SK-N-SH treated with all-trans-retinoic acid at 6 μM for 48 hours (cell line): ENCODE results near the gene FXYD6.

Source experiments
- ATAC-seq: fragments of 200-7000 bp; cut with Tn5 transposase; 3 replicates; pipeline ENCODE4 v1.9.1; 2020; ENCODE audit warnings: mild to moderate bottlenecking, moderate library complexity
- ARNTL ChIP-seq: fragments of 450-650 bp; formaldehyde crosslinking; IDR thresholded peaks from 2 replicates; pipeline ENCODE4 v1.5.0; 2020; ENCODE audit warnings: low read depth, mild to moderate bottlenecking, moderate library complexity, borderline replicate concordance
- BACH2 ChIP-seq: fragments of 250-450 bp; sonication (Bioruptor Pico); IDR thresholded peaks from 2 replicates; pipeline ENCODE4 v1.9.0; 2021; ENCODE audit warnings: mild to moderate bottlenecking, borderline replicate concordance
- CSDC2 ChIP-seq: fragments of 250-450 bp; sonication (Bioruptor Pico); IDR thresholded peaks from 2 replicates; pipeline ENCODE4 v1.5.0; 2020; ENCODE audit warnings: mild to moderate bottlenecking, moderate library complexity
- ESRRG ChIP-seq: fragments of 250-450 bp; sonication (Bioruptor Pico); IDR thresholded peaks from 2 replicates; pipeline ENCODE4 v1.6.1; 2021; ENCODE audit warnings: mild to moderate bottlenecking
- GLIS3 ChIP-seq: fragments of 250-450 bp; sonication (Bioruptor Pico); IDR thresholded peaks from 2 replicates; pipeline ENCODE4 v1.5.0; 2020; ENCODE audit warnings: mild to moderate bottlenecking, moderate library complexity
- ISL1 ChIP-seq: fragments of 250-450 bp; sonication (Bioruptor Pico); IDR thresholded peaks from 2 replicates; pipeline ENCODE4 v2.1.2; 2022; ENCODE audit warnings: mild to moderate bottlenecking, moderate library complexity
- OSR1 ChIP-seq: fragments of 250-450 bp; sonication (Bioruptor Pico); IDR thresholded peaks from 2 replicates; pipeline ENCODE4 v1.8.0; 2022; ENCODE audit warnings: moderate library complexity, mild to moderate bottlenecking, inconsistent platforms
- PPARA ChIP-seq: fragments of 250-450 bp; sonication (Bioruptor Pico); IDR thresholded peaks from 2 replicates; pipeline ENCODE4 v1.5.0; 2020; ENCODE audit warnings: mild to moderate bottlenecking, borderline replicate concordance
- RARB ChIP-seq: fragments of 250-450 bp; sonication (Bioruptor Pico); IDR thresholded peaks from 2 replicates; pipeline ENCODE4 v1.8.0; 2021; ENCODE audit warnings: mild to moderate bottlenecking, moderate library complexity
- SNAI2 ChIP-seq: fragments of 250-450 bp; sonication (Bioruptor Pico); IDR thresholded peaks from 2 replicates; pipeline ENCODE4 v1.5.0; 2020; ENCODE audit warnings: mild to moderate bottlenecking, moderate library complexity
- TCF4 ChIP-seq: fragments of 250-450 bp; sonication (Bioruptor Pico); IDR thresholded peaks from 2 replicates; pipeline ENCODE4 v1.8.0; 2021; ENCODE audit warnings: mild to moderate bottlenecking, moderate library complexity, borderline replicate concordance
- TOX ChIP-seq: fragments of 250-450 bp; sonication (Bioruptor Pico); IDR thresholded peaks from 2 replicates; pipeline ENCODE4 v1.8.0; 2021; ENCODE audit warnings: mild to moderate bottlenecking, moderate library complexity, borderline replicate concordance
- ZC3H10 ChIP-seq: fragments of 250-450 bp; sonication (Bioruptor Pico); IDR thresholded peaks from 2 replicates; pipeline ENCODE4 v1.5.1; 2021; ENCODE audit warnings: mild to moderate bottlenecking, moderate library complexity
- ZFP3 ChIP-seq: fragments of 250-450 bp; sonication (Bioruptor Pico); IDR thresholded peaks from 2 replicates; pipeline ENCODE4 v1.5.0; 2020; ENCODE audit warnings: mild to moderate bottlenecking, moderate library complexity
- ZFP30 ChIP-seq: fragments of 450-650 bp; formaldehyde crosslinking; IDR thresholded peaks from 2 replicates; pipeline ENCODE4 v1.5.0; 2022; ENCODE audit warnings: mild to moderate bottlenecking, moderate library complexity
- ZNF565 ChIP-seq: fragments of 450-650 bp; formaldehyde crosslinking; conservative IDR thresholded peaks from 2 replicates; pipeline ENCODE4 v1.5.0; 2020; ENCODE audit warnings: low read depth, mild to moderate bottlenecking, moderate library complexity
- ZNF70 ChIP-seq: fragments of 450-650 bp; formaldehyde crosslinking; IDR thresholded peaks from 2 replicates; pipeline ENCODE4 v1.5.0; 2020; ENCODE audit warnings: mild to moderate bottlenecking, moderate library complexity
- ZNF8 ChIP-seq: fragments of 450-650 bp; formaldehyde crosslinking; IDR thresholded peaks from 2 replicates; pipeline ENCODE4 v1.5.0; 2020; ENCODE audit warnings: mild to moderate bottlenecking, moderate library complexity
- TF ChIP-seq, protein P1 (sequence below): fragments of 250-450 bp; sonication (Bioruptor Pico); IDR thresholded peaks from 2 replicates; pipeline ENCODE4 v1.8.0; 2021; ENCODE audit warnings: low read depth, mild to moderate bottlenecking, moderate library complexity, borderline replicate concordance
- TF ChIP-seq, protein P2 (sequence below): fragments of 250-450 bp; sonication (Bioruptor Pico); IDR thresholded peaks from 2 replicates; pipeline ENCODE4 v1.5.1; 2020; ENCODE audit warnings: low read depth, mild to moderate bottlenecking, moderate library complexity
- TF ChIP-seq, protein P3 (sequence below): fragments of 250-450 bp; sonication (Bioruptor Pico); IDR thresholded peaks from 2 replicates; pipeline ENCODE4 v1.5.1; 2021; ENCODE audit warnings: mild to moderate bottlenecking, moderate library complexity
- TF ChIP-seq, protein P4 (sequence below): fragments of 250-450 bp; sonication (Bioruptor Pico); IDR thresholded peaks from 2 replicates; pipeline ENCODE4 v1.8.0; 2020; ENCODE audit warnings: mild to moderate bottlenecking, moderate library complexity, borderline replicate concordance

Gene FXYD6

DNA sequence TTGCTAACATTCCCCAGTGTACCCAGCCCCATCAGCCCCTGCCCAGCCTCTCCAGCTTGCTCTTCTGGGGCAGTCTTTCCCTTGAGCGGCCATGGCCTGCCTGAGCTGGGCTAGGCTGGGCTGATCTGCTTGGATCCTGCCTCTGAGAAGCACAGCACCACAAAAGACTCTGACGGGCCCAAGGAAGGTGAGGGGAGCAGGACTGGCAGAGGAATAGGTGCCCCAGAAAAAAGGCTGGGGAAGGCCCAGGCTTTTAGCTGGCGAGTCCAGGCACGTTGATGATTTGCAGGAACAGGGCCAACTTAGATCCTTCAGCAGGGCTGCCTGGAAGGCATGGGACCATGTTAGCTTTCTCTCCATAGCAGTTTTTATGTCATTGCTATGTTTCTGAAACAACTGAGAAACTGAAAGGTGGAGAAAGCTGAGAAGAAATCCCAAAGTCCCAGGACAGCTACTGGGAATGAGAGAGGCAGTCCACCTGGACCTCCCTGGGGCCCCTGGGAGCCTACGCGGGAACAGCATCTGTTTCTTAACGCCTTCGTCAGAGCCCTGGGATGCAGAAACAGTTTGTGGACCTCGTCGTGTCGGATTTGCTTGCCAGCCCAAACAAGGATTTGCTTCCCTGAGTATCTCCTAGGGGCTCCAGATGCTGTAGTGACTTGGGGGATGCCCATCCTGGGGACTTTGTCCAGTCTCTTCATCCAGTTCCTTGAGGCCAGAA is 24.4 kb upstream of the FXYD6 start:
- no peak for ATAC-seq

DNA sequence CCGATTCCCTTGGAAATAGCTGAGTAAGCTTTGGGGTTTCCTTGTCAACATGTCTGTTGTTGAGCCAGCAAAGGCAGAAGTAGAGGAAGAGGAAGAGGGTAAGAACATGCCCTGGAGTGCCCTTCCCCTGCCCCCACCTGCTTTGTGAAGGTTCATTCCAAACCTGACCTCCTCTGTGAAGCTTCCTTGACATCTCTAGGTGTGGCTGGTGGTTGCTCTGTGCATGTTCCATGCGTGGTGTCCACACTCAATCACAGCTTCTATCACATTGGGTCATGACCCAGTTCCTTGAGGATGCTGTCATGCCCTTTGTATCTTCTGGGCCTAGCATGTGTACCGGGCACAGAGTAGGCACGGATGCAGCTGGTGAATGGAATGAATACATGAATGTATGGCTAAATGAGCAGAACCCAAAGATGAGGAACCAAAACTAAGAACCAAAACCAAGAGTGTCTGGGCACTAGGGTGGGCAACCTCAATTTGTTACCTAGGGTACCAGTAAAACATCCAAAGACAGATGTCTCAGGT is 23.7 kb upstream of the FXYD6 start:
- ATAC-seq: no peak
- no peak for TF ChIP-seq ZFP3 (CRISPR knock-in tag)
- TF ChIP-seq, protein P1, sequence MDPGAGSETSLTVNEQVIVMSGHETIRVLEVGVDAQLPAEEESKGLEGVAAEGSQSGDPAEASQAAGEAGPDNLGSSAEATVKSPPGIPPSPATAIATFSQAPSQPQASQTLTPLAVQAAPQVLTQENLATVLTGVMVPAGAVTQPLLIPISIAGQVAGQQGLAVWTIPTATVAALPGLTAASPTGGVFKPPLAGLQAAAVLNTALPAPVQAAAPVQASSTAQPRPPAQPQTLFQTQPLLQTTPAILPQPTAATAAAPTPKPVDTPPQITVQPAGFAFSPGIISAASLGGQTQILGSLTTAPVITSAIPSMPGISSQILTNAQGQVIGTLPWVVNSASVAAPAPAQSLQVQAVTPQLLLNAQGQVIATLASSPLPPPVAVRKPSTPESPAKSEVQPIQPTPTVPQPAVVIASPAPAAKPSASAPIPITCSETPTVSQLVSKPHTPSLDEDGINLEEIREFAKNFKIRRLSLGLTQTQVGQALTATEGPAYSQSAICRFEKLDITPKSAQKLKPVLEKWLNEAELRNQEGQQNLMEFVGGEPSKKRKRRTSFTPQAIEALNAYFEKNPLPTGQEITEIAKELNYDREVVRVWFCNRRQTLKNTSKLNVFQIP (CRISPR knock-in tag): no peak
- TF ChIP-seq RARB (CRISPR knock-in tag): no peak
- TF ChIP-seq ZFP30 (CRISPR knock-in tag): no peak
- no peak for TF ChIP-seq BACH2 (CRISPR knock-in tag)
- no peak for TF ChIP-seq ARNTL
- TF ChIP-seq CSDC2 (CRISPR knock-in tag): no peak
- TF ChIP-seq, protein P2, sequence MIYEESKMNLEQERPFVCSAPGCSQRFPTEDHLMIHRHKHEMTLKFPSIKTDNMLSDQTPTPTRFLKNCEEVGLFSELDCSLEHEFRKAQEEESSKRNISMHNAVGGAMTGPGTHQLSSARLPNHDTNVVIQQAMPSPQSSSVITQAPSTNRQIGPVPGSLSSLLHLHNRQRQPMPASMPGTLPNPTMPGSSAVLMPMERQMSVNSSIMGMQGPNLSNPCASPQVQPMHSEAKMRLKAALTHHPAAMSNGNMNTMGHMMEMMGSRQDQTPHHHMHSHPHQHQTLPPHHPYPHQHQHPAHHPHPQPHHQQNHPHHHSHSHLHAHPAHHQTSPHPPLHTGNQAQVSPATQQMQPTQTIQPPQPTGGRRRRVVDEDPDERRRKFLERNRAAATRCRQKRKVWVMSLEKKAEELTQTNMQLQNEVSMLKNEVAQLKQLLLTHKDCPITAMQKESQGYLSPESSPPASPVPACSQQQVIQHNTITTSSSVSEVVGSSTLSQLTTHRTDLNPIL: no peak
- no peak for TF ChIP-seq TOX (CRISPR knock-in tag)
- TF ChIP-seq OSR1 (CRISPR knock-in tag): no peak
- no peak for TF ChIP-seq TCF4 (CRISPR knock-in tag)
- TF ChIP-seq, protein P3, sequence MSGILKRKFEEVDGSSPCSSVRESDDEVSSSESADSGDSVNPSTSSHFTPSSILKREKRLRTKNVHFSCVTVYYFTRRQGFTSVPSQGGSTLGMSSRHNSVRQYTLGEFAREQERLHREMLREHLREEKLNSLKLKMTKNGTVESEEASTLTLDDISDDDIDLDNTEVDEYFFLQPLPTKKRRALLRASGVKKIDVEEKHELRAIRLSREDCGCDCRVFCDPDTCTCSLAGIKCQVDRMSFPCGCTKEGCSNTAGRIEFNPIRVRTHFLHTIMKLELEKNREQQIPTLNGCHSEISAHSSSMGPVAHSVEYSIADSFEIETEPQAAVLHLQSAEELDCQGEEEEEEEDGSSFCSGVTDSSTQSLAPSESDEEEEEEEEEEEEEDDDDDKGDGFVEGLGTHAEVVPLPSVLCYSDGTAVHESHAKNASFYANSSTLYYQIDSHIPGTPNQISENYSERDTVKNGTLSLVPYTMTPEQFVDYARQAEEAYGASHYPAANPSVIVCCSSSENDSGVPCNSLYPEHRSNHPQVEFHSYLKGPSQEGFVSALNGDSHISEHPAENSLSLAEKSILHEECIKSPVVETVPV (CRISPR knock-in tag): no peak
- TF ChIP-seq SNAI2: no peak
- TF ChIP-seq ISL1 (CRISPR knock-in tag): no peak
- no peak for TF ChIP-seq PPARA (CRISPR knock-in tag)
- no peak for TF ChIP-seq ZNF565 (CRISPR knock-in tag)
- no peak for TF ChIP-seq ZC3H10 (CRISPR knock-in tag)

More for the DNA sequence above, 24.4 kb upstream of the FXYD6 start:
- TF ChIP-seq SNAI2 (no peak), ISL1 (CRISPR knock-in tag) (no peak), RARB (CRISPR knock-in tag) (no peak), TOX (CRISPR knock-in tag) (no peak), ESRRG (CRISPR knock-in tag) (no peak)

DNA sequence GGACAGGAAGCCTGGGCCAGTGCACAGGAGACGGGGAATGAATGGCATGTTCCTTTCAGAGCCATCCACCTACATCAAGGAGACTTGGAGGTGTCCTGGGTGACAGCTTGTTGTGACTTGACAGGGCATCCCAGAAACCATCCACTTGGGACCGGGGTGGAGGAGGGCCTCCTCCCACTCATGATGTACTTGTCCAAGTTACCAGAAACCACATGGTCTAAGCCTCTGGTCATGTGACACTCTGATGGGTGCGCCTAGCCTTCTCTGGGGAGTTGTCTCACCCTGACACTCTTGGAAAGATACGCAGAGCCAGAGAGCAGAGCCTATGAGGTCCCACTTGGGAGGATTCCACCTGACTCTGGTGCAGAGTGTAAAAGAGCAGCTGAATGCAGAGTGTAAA is 21.6 kb upstream of the FXYD6 start:
- no peak for ATAC-seq
- no peak for TF ChIP-seq ISL1 (CRISPR knock-in tag)
- TF ChIP-seq, protein P3 (CRISPR knock-in tag): no peak
- no peak for TF ChIP-seq ZNF70
- TF ChIP-seq, protein P1 (CRISPR knock-in tag): no peak
- TF ChIP-seq GLIS3 (CRISPR knock-in tag): no peak
- TF ChIP-seq ZNF8 (CRISPR knock-in tag): no peak
- TF ChIP-seq ARNTL: no peak
- TF ChIP-seq, protein P4, sequence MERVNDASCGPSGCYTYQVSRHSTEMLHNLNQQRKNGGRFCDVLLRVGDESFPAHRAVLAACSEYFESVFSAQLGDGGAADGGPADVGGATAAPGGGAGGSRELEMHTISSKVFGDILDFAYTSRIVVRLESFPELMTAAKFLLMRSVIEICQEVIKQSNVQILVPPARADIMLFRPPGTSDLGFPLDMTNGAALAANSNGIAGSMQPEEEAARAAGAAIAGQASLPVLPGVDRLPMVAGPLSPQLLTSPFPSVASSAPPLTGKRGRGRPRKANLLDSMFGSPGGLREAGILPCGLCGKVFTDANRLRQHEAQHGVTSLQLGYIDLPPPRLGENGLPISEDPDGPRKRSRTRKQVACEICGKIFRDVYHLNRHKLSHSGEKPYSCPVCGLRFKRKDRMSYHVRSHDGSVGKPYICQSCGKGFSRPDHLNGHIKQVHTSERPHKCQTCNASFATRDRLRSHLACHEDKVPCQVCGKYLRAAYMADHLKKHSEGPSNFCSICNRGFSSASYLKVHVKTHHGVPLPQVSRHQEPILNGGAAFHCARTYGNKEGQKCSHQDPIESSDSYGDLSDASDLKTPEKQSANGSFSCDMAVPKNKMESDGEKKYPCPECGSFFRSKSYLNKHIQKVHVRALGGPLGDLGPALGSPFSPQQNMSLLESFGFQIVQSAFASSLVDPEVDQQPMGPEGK (CRISPR knock-in tag): no peak
- TF ChIP-seq ZFP30 (CRISPR knock-in tag): no peak
